OCI-LY3 (cell line): ENCODE data around the gene JDP2.

Experiments
- CTCF ChIP-seq: fragments of 200-600, 300-600 bp; sonication (generic); IDR thresholded peaks from 2 replicates; pipeline ENCODE4 v1.5.1; 2014; ENCODE audit warnings: antibody characterized with exemption, low read length, low read depth
- EZH2phosphoT487 ChIP-seq: fragments of 200-600 bp; shearing (Covaris generic); IDR thresholded peaks from 2 replicates; pipeline ENCODE4 v1.6.1; 2018; ENCODE audit warnings: antibody characterized with exemption, mixed run types, low read depth

GRCh38 chr14:75401361-75401760, 26.5 kb upstream of the JDP2 start:
- TF ChIP-seq CTCF (no peak), EZH2phosphoT487 (no peak)
